A549 (cell line): ENCODE results near the gene PIGX.

Source experiments
- CTCF ChIP-seq: fragments of >200 bp; sonication (Bioruptor Twin); formaldehyde crosslinking; IDR thresholded peaks from 3 replicates; pipeline ENCODE4 v1.5.1; 2016
- JUNB ChIP-seq: fragments of >200 bp; sonication (Bioruptor Twin); formaldehyde crosslinking; IDR thresholded peaks from 2 replicates; pipeline ENCODE4 v1.6.1; 2016
- PHF8 ChIP-seq: fragments of 200-600 bp; sonication (generic); IDR thresholded peaks from 2 replicates; pipeline ENCODE4 v1.6.1; 2016; ENCODE audit warnings: low read depth, mild to moderate bottlenecking, antibody characterized with exemption, moderate library complexity, borderline replicate concordance

DNA sequence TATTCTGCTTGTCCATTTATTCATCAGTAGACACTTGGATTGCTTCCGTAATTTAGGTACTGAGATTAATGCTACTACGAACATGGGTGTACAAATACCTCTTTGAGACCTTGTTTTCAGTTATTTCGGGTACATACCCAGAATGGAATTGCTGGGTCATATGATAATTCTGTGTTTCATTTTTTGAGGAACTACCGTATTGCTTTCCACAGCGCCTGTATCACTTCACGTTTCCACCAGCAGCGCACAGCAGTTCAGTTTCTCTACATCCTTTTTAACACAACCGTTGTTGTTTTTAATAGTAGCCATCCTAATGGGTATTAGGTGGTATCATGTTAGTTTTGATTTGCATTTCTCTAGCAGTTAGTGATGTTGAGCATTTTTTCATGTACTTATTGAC lies 36.9 kb downstream of the PIGX start:
- no peak for TF ChIP-seq CTCF
- no peak for TF ChIP-seq PHF8
- no peak for TF ChIP-seq JUNB
